Caco-2 (cell line): Measurements from ENCODE around the gene PPP1R3C. TPM values are rescaled to one million over a fixed set of nuclear protein-coding genes. Genes with fewer than 3 reads are reported as not detected.

Source experiments
- BruUV-seq: library from RNA; stranded (reverse); fragments of 400-500 nt; replicated peaks from 2 replicates; lab custom pipeline; 2021; lab: Mats Ljungman, UMichigan
- CTCF ChIA-PET: fragments of 300-600 bp; sonication (Branson Sonifier 250); formaldehyde crosslinking; loops from one replicate; lab custom pipeline; 2022; ENCODE audit warnings: antibody characterized with exemption; lab: Charles Lee
- POLR2A ChIA-PET: fragments of 300-600 bp; sonication (Branson Sonifier 250); formaldehyde crosslinking; loops from one replicate; lab custom pipeline; 2022; ENCODE audit warnings: antibody characterized with exemption; lab: Charles Lee
- DNase-seq, 2 experiments: peaks; one replicate each; pipeline versions ENCODE4 v3.0.0 to v3.0.0-alpha.2; 2020 to 2022
- H3K27me3 ChIP-seq: replicated peaks from 2 replicates; pipeline ENCODE4 v1.6.0; 2011; ENCODE audit warnings: low read length; ENCODE audit not compliant: control insufficient read depth, insufficient read depth
- H3K36me3 ChIP-seq: 2 replicates; pipeline ENCODE4 v1.5.1; 2011; ENCODE audit warnings: low read length; ENCODE audit not compliant: control insufficient read depth, insufficient read depth
- H3K4me1 ChIP-seq: fragments of 250-450 bp; sonication (Bioruptor Pico); 2 replicates; pipeline ENCODE4 v1.5.1; 2020; ENCODE audit warnings: mild to moderate bottlenecking
- H3K4me3 ChIP-seq: 2 replicates; pipeline ENCODE4 v1.5.1; 2011; ENCODE audit warnings: low read depth, mild to moderate bottlenecking, control low read depth, low read length
- H3K9me3 ChIP-seq: fragments of 250-450 bp; sonication (Bioruptor Pico); 2 replicates; pipeline ENCODE4 v1.5.1; 2020; ENCODE audit warnings: mild to moderate bottlenecking, moderate library complexity
- H3K27ac Mint-ChIP-seq: one replicate; pipeline ENCODE4 v1.8.0; 2022; ENCODE audit warnings: mixed read lengths; ENCODE audit not compliant: unreplicated experiment
- H3K27me3 Mint-ChIP-seq: one replicate; pipeline ENCODE4 v1.8.0; 2022; ENCODE audit warnings: mixed read lengths; ENCODE audit not compliant: insufficient read depth, unreplicated experiment
- H3K36me3 Mint-ChIP-seq: one replicate; pipeline ENCODE4 v1.8.0; 2022; ENCODE audit warnings: mild to moderate bottlenecking, mixed read lengths; ENCODE audit not compliant: insufficient read depth, unreplicated experiment
- H3K4me1 Mint-ChIP-seq: one replicate; pipeline ENCODE4 v1.8.0; 2022; ENCODE audit warnings: low read depth, mixed read lengths; ENCODE audit not compliant: unreplicated experiment
- H3K4me3 Mint-ChIP-seq: one replicate; pipeline ENCODE4 v1.8.0; 2022; ENCODE audit warnings: mild to moderate bottlenecking, moderate library complexity, mixed read lengths; ENCODE audit not compliant: unreplicated experiment
- H3K9me3 Mint-ChIP-seq: one replicate; pipeline ENCODE4 v1.8.0; 2022; ENCODE audit warnings: mixed read lengths; ENCODE audit not compliant: unreplicated experiment
- intact Hi-C: fragments of 100-400 bp; cut with micrococcal nuclease; formaldehyde crosslinking; loops from one replicate; pipeline ENCODE4 v1.10.0; 2022; ENCODE audit not compliant: unreplicated experiment
- total RNA-seq: library from RNA; stranded (reverse); gene quantifications from 2 replicates; pipeline ENCODE4 v1.2.3, GENCODE V29; 2022
- TF ChIP-seq, protein P1 (sequence below), 2 experiments: fragments of 200-600 bp in 1 of 2; IDR thresholded peaks; 1 replicate in 1 of 2; 2 replicates in 1 of 2; pipeline versions ENCODE4 v1.5.1 to v1.8.0; 2011 to 2022; ENCODE audit warnings: antibody characterized with exemption in 1 of 2, control low read depth in 1 of 2, inconsistent platforms in 1 of 2, low read depth in 1 of 2, low read length in 1 of 2, mild to moderate bottlenecking in 1 of 2, moderate library complexity in 1 of 2; ENCODE audit not compliant: insufficient read depth in 1 of 2, severe bottlenecking in 1 of 2, unreplicated experiment in 1 of 2

PPP1R3C gene
- total RNA-seq, 1 experiment from 2014 or later: not detected

DNA sequence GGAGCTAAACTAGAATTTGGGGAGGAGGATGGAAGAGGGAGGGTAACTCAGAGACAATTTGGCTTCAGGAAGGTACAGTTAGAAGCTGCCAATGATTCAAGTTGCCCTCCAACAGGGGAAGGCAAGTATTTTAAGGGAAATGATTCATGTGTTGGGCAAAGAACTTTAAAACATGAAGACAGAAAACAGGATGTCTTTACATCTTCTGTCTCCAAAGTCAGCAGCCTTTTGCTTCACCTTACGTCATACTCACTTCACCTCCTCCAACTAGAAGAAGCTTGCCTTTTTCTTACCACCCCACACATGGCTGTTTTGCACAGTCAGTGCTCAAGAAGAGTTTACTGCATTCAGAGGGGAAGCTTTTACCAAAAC is 36.1 kb downstream of the PPP1R3C start:
- POLR2A ChIA-PET: no interaction called here
- intact Hi-C loops: no loop called here

DNA sequence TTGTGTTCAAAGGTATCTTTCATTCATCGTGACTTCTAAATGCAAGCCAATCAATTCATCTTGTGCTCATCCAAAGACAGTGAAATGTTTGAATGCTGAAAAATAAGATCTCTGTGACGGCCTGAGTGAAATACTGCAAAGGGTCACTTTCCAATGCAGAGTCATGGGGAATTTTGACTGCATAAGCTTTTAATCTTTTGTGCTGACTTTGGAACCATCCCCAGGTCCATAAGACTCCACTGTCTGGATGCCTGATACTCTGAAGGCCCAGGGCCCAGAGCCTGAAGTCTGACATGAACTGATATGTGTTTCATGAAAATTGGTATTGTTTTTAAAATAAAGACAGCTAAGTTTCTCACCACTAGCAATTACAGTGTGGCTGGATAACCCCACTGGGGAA is 39.0 kb downstream of the PPP1R3C start:
- DNase-seq: no peak
- no peaks in the 10 kb centered on the region for H3K36me3 Mint-ChIP-seq
- no peak overlapping the region for H3K4me3 ChIP-seq
- BruUV-seq: no TSS peak
- peaks cover 4% of the 10 kb centered on the region for H3K27me3 Mint-ChIP-seq
- intact Hi-C loops: loop anchor here (5.0 kb wide), 1 partner anchor 302 kb away; no protein-coding TSS in a partner anchor
- peaks cover 17% of the 10 kb centered on the region for H3K4me1 ChIP-seq
- TF ChIP-seq, protein P1, sequence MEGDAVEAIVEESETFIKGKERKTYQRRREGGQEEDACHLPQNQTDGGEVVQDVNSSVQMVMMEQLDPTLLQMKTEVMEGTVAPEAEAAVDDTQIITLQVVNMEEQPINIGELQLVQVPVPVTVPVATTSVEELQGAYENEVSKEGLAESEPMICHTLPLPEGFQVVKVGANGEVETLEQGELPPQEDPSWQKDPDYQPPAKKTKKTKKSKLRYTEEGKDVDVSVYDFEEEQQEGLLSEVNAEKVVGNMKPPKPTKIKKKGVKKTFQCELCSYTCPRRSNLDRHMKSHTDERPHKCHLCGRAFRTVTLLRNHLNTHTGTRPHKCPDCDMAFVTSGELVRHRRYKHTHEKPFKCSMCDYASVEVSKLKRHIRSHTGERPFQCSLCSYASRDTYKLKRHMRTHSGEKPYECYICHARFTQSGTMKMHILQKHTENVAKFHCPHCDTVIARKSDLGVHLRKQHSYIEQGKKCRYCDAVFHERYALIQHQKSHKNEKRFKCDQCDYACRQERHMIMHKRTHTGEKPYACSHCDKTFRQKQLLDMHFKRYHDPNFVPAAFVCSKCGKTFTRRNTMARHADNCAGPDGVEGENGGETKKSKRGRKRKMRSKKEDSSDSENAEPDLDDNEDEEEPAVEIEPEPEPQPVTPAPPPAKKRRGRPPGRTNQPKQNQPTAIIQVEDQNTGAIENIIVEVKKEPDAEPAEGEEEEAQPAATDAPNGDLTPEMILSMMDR (IDR thresholded peaks at IDR 0.05; ENCODE audit: insufficient read depth in 1 of 2, low read depth in 1 of 2, low read length in 1 of 2, severe bottlenecking in 1 of 2, unreplicated experiment in 1 of 2): no peak
- ChIA-PET POLR2A (no interaction called here), CTCF (no interaction called here)
- H3K9me3 ChIP-seq: no peaks in the 10 kb centered on the region
- no peaks in the 10 kb centered on the region for H3K9me3 Mint-ChIP-seq
- H3K27ac Mint-ChIP-seq: no peak overlapping the region
- no peak overlapping the region for H3K4me3 Mint-ChIP-seq
- peaks cover 16% of the 10 kb centered on the region for H3K4me1 Mint-ChIP-seq
- no peaks in the 10 kb centered on the region for H3K36me3 ChIP-seq
- no peaks in the 10 kb centered on the region for H3K27me3 ChIP-seq

More for the DNA sequence above, 36.1 kb downstream of the PPP1R3C start:
- no TSS peak for BruUV-seq
- DNase-seq: no peak
- no peaks in the 10 kb centered on the region for H3K4me1 ChIP-seq
- H3K4me3 ChIP-seq: no peak overlapping the region
- H3K27me3 Mint-ChIP-seq: peaks cover 4% of the 10 kb centered on the region
- H3K9me3 Mint-ChIP-seq: no peaks in the 10 kb centered on the region
- H3K36me3 Mint-ChIP-seq: no peaks in the 10 kb centered on the region
- H3K4me3 Mint-ChIP-seq: no peak overlapping the region
- no peak overlapping the region for H3K27ac Mint-ChIP-seq
- TF ChIP-seq, protein P1 (IDR thresholded peaks at IDR 0.05; ENCODE audit: insufficient read depth in 1 of 2, low read depth in 1 of 2, low read length in 1 of 2, severe bottlenecking in 1 of 2, unreplicated experiment in 1 of 2): no peak
- H3K9me3 ChIP-seq: no peaks in the 10 kb centered on the region
- H3K4me1 Mint-ChIP-seq: peaks cover 7% of the 10 kb centered on the region
- CTCF ChIA-PET: no interaction called here
- no peaks in the 10 kb centered on the region for H3K36me3 ChIP-seq
- no peaks in the 10 kb centered on the region for H3K27me3 ChIP-seq

DNA sequence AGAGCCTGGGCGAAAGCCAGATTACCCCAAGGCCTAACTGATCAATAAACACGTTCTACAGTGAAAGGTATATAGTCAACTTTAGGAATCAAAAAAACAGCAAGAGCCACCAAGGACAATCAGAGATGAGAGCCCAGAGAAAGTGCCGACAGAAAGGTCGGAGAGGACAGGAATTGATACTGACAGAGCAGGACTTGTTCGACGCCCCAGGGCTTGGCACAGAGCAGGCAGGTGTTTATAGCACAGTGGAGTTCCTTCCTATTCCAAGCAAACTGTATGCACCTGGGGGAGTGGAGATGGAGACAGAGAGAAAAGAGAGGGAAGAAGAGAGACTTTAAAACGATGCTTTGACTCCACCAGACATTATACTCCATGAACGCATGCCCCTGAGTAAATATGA is 39.5 kb downstream of the PPP1R3C start:
- Histone ChIP-seq H3K9me3 (no peaks in the 10 kb centered on the region), H3K36me3 (no peaks in the 10 kb centered on the region), H3K27me3 (no peaks in the 10 kb centered on the region), H3K4me1 (peaks cover 17% of the 10 kb centered on the region), H3K4me3 (no peak overlapping the region)
- Mint-ChIP-seq H3K27me3 (no peaks in the 10 kb centered on the region), H3K9me3 (no peaks in the 10 kb centered on the region), H3K4me3 (no peak overlapping the region), H3K4me1 (peaks cover 12% of the 10 kb centered on the region), H3K36me3 (no peaks in the 10 kb centered on the region), H3K27ac (no peak overlapping the region)
- DNase-seq: no peak
- POLR2A ChIA-PET: no interaction called here
- no TSS peak for BruUV-seq
- intact Hi-C loops: loop anchor here (5.0 kb wide), 1 partner anchor 301 kb away; no protein-coding TSS in a partner anchor
- TF ChIP-seq, protein P1 (IDR thresholded peaks at IDR 0.05; ENCODE audit: insufficient read depth in 1 of 2, low read depth in 1 of 2, low read length in 1 of 2, severe bottlenecking in 1 of 2, unreplicated experiment in 1 of 2): no peak
- CTCF ChIA-PET: no interaction called here
